ENCODE results near the gene OSBPL10.

Gene OSBPL10

GRCh38 chr3:31890007-31890406 is 91.1 kb downstream of the OSBPL10 start:
- Histone ChIP-seq H3K4me1 (no peaks in the 10 kb centered on the region), H3K27me3 (no peaks in the 10 kb centered on the region), H3K9me3 (no peaks in the 10 kb centered on the region), H3K27ac (no peak overlapping the region), H3K36me3 (no peaks in the 10 kb centered on the region), H3K4me3 (no peak overlapping the region)
- TF ChIP-seq CTCF (IDR thresholded peaks at IDR 0.05): no peak
- no peak for DNase-seq
- intact Hi-C loops (cut with DNase I; ENCODE audit: low total_unique reads): no loop called here

GRCh38 chr3:31885235-31885634 is 95.8 kb downstream of the OSBPL10 start:
- no peaks in the 10 kb centered on the region for H3K27me3 ChIP-seq
- DNase-seq: no peak
- TF ChIP-seq CTCF (IDR thresholded peaks at IDR 0.05): no peak
- no peaks in the 10 kb centered on the region for H3K36me3 ChIP-seq
- intact Hi-C loops (cut with DNase I; ENCODE audit: low total_unique reads): no loop called here
- no peaks in the 10 kb centered on the region for H3K9me3 ChIP-seq
- H3K27ac ChIP-seq: no peak overlapping the region
- no peak overlapping the region for H3K4me3 ChIP-seq
- no peaks in the 10 kb centered on the region for H3K4me1 ChIP-seq

- no peak for DNase-seq
- no peak for TF ChIP-seq CTCF (IDR thresholded peaks at IDR 0.05)
- intact Hi-C loops (cut with DNase I; ENCODE audit: low total_unique reads): no loop called here
- Histone ChIP-seq H3K27me3 (no peaks in the 10 kb centered on the region), H3K4me1 (no peaks in the 10 kb centered on the region), H3K27ac (no peak overlapping the region), H3K36me3 (no peaks in the 10 kb centered on the region), H3K9me3 (no peaks in the 10 kb centered on the region), H3K4me3 (no peak overlapping the region)
Observed at GRCh38 chr3:31884251-31884650, 96.8 kb downstream of the OSBPL10 start.

- no peak overlapping the region for H3K27ac ChIP-seq
- no peak for TF ChIP-seq CTCF (IDR thresholded peaks at IDR 0.05)
- no peaks in the 10 kb centered on the region for H3K36me3 ChIP-seq
- no peak overlapping the region for H3K4me3 ChIP-seq
- H3K4me1 ChIP-seq: no peaks in the 10 kb centered on the region
- DNase-seq: no peak
- no peaks in the 10 kb centered on the region for H3K27me3 ChIP-seq
- H3K9me3 ChIP-seq: no peaks in the 10 kb centered on the region
- intact Hi-C loops (cut with DNase I; ENCODE audit: low total_unique reads): no loop called here
Observed at GRCh38 chr3:31882895-31883294, 98.2 kb downstream of the OSBPL10 start.

GRCh38 chr3:31882431-31882830 is 98.6 kb downstream of the OSBPL10 start:
- Histone ChIP-seq H3K4me3 (no peak overlapping the region), H3K36me3 (no peaks in the 10 kb centered on the region), H3K27me3 (no peaks in the 10 kb centered on the region), H3K27ac (no peak overlapping the region), H3K9me3 (no peaks in the 10 kb centered on the region), H3K4me1 (no peaks in the 10 kb centered on the region)
- no peak for DNase-seq
- no peak for TF ChIP-seq CTCF (IDR thresholded peaks at IDR 0.05)
- intact Hi-C loops (cut with DNase I; ENCODE audit: low total_unique reads): no loop called here

GRCh38 chr3:31880482-31881078 is 100.5 kb downstream of the OSBPL10 start:
- no peak overlapping the region for H3K27ac ChIP-seq
- H3K27me3 ChIP-seq: no peaks in the 10 kb centered on the region
- no peaks in the 10 kb centered on the region for H3K36me3 ChIP-seq
- intact Hi-C loops (cut with DNase I; ENCODE audit: low total_unique reads): no loop called here
- TF ChIP-seq CTCF (IDR thresholded peaks at IDR 0.05): no peak
- H3K4me1 ChIP-seq: peaks cover 0 to 13% (median 0%) of the 10 kb centered on the region in 4 donors
- H3K4me3 ChIP-seq: no peak overlapping the region
- H3K9me3 ChIP-seq: no peaks in the 10 kb centered on the region
- DNase-seq: no peak

Data from tibial artery (tissue), 4 donors.